H9 (cell line): Measurements from ENCODE around the gene SETMAR. TPM values are rescaled to one million over a fixed set of nuclear protein-coding genes. Genes with fewer than 3 reads are reported as not detected.

Source experiments
- DNase-seq: peaks from one replicate; pipeline ENCODE4 v3.0.0-alpha.2; 2017
- H2AFZ ChIP-seq: one replicate; pipeline ENCODE4 v1.6.1; 2013; ENCODE audit warnings: mild to moderate bottlenecking, low read length, control low read depth, moderate library complexity
- H2AK5ac ChIP-seq: 2 replicates; pipeline ENCODE4 v1.6.1; 2013; ENCODE audit warnings: low read length, control low read depth, mixed read lengths; ENCODE audit not compliant: insufficient read length
- H2BK120ac ChIP-seq: one replicate; pipeline ENCODE4 v1.6.1; 2013; ENCODE audit warnings: low read depth, mild to moderate bottlenecking, low read length, control low read depth, inconsistent platforms; ENCODE audit not compliant: poor library complexity, severe bottlenecking
- H2BK12ac ChIP-seq: 2 replicates; pipeline ENCODE4 v1.6.1; 2013; ENCODE audit warnings: low read length, control low read depth, mixed read lengths, low read depth; ENCODE audit not compliant: insufficient read length
- H2BK15ac ChIP-seq: 2 replicates; pipeline ENCODE4 v1.6.1; 2013; ENCODE audit warnings: low read depth, low read length, control low read depth
- H2BK20ac ChIP-seq: one replicate; pipeline ENCODE4 v1.6.1; 2013; ENCODE audit warnings: low read depth, mild to moderate bottlenecking, low read length, control low read depth, inconsistent platforms; ENCODE audit not compliant: poor library complexity, severe bottlenecking
- H2BK5ac ChIP-seq: 2 replicates; pipeline ENCODE4 v1.6.1; 2013; ENCODE audit warnings: low read length, control low read depth, mixed read lengths; ENCODE audit not compliant: insufficient read length
- H3K14ac ChIP-seq: 2 replicates; pipeline ENCODE4 v1.6.1; 2013; ENCODE audit warnings: low read length, control low read depth; ENCODE audit not compliant: insufficient read depth
- H3K18ac ChIP-seq: 2 replicates; pipeline ENCODE4 v1.6.1; 2013; ENCODE audit warnings: low read depth, mild to moderate bottlenecking, mixed read lengths, low read length, control low read depth; ENCODE audit not compliant: insufficient read length
- H3K23ac ChIP-seq: 2 replicates; pipeline ENCODE4 v1.6.1; 2013; ENCODE audit warnings: low read length, control low read depth, mixed read lengths, low read depth; ENCODE audit not compliant: insufficient read length
- H3K23me2 ChIP-seq: 2 replicates; pipeline ENCODE4 v1.6.1; 2013; ENCODE audit warnings: low read depth, mild to moderate bottlenecking, mixed read lengths, low read length, control low read depth; ENCODE audit not compliant: insufficient read length, poor library complexity, severe bottlenecking
- H3K27ac ChIP-seq: 2 replicates; pipeline ENCODE4 v1.5.1; 2013; ENCODE audit warnings: low read length, control low read depth, mixed read lengths, low read depth; ENCODE audit not compliant: insufficient read length
- H3K27me3 ChIP-seq: 2 replicates; pipeline ENCODE4 v1.6.1; 2013; ENCODE audit warnings: low read length, control low read depth, inconsistent platforms; ENCODE audit not compliant: insufficient read depth
- H3K4ac ChIP-seq: 2 replicates; pipeline ENCODE4 v1.6.1; 2013; ENCODE audit warnings: low read depth, mild to moderate bottlenecking, control low read depth, inconsistent platforms, low read length, moderate library complexity
- H3K4me1 ChIP-seq: 2 replicates; pipeline ENCODE4 v1.6.1; 2013; ENCODE audit warnings: low read length, control low read depth, inconsistent platforms; ENCODE audit not compliant: insufficient read depth
- H3K4me2 ChIP-seq: 2 replicates; pipeline ENCODE4 v1.6.1; 2013; ENCODE audit warnings: low read length, control low read depth, mixed read lengths; ENCODE audit not compliant: insufficient read length, insufficient read depth
- H3K56ac ChIP-seq: 2 replicates; pipeline ENCODE4 v1.6.1; 2013; ENCODE audit warnings: low read depth, mild to moderate bottlenecking, mixed read lengths, low read length, control low read depth; ENCODE audit not compliant: insufficient read length
- H3K79me1 ChIP-seq: 2 replicates; pipeline ENCODE4 v1.6.1; 2013; ENCODE audit warnings: low read depth, mild to moderate bottlenecking, moderate library complexity, low read length, control low read depth, inconsistent platforms; ENCODE audit not compliant: insufficient read depth, poor library complexity, severe bottlenecking
- H3K79me2 ChIP-seq: 2 replicates; pipeline ENCODE4 v1.6.1; 2013; ENCODE audit warnings: low read length, control low read depth, inconsistent platforms; ENCODE audit not compliant: insufficient read depth
- H3K9ac ChIP-seq: 2 replicates; pipeline ENCODE4 v1.6.1; 2013; ENCODE audit warnings: low read length, control low read depth, mixed read lengths; ENCODE audit not compliant: insufficient read length; ENCODE audit errors: extremely low read depth
- H3K9me3 ChIP-seq: one replicate; pipeline ENCODE4 v1.6.1; 2013; ENCODE audit warnings: low read depth, low read length, inconsistent platforms; ENCODE audit not compliant: control insufficient read depth
- H3T11ph ChIP-seq: one replicate; pipeline ENCODE4 v1.6.1; 2013; ENCODE audit warnings: mild to moderate bottlenecking, low read length, control low read depth, inconsistent platforms
- H4K20me1 ChIP-seq: one replicate; pipeline ENCODE4 v1.6.1; 2013; ENCODE audit not compliant: control insufficient read depth, insufficient read length, insufficient read depth
- H4K5ac ChIP-seq: 2 replicates; pipeline ENCODE4 v1.6.1; 2013; ENCODE audit warnings: low read depth, mild to moderate bottlenecking, mixed read lengths, low read length, control low read depth; ENCODE audit not compliant: insufficient read length
- H4K8ac ChIP-seq: replicated peaks from 2 replicates; pipeline ENCODE4 v1.6.1; 2013; ENCODE audit warnings: low read length, control low read depth, mixed read lengths, low read depth; ENCODE audit not compliant: insufficient read length
- H4K91ac ChIP-seq: 2 replicates; pipeline ENCODE4 v1.6.1; 2013; ENCODE audit warnings: low read depth, mild to moderate bottlenecking, moderate library complexity, mixed read lengths, low read length, control low read depth; ENCODE audit not compliant: insufficient read length
- H3K27ac Mint-ChIP-seq, 3 experiments: 2 replicates in 2 of 3; 3 replicates in 1 of 3; pipeline ENCODE4 v1.8.0; 2020 to 2021; ENCODE audit warnings: mixed read lengths in 3 of 3, mild to moderate bottlenecking in 1 of 3, moderate library complexity in 1 of 3
- H3K27me3 Mint-ChIP-seq: 2 replicates; pipeline ENCODE4 v1.8.0; 2021; ENCODE audit warnings: low read depth, mild to moderate bottlenecking, moderate library complexity, mixed read lengths
- H3K36me3 Mint-ChIP-seq, 3 experiments: 2 replicates in 2 of 3; 3 replicates in 1 of 3; pipeline ENCODE4 v1.8.0; 2020 to 2021; ENCODE audit warnings: low read depth in 3 of 3, mixed read lengths in 3 of 3; ENCODE audit not compliant: insufficient read depth in 1 of 3
- H3K4me1 Mint-ChIP-seq, 2 experiments: 2 replicates each; pipeline ENCODE4 v1.8.0; 2020; ENCODE audit warnings: mixed read lengths in 2 of 2
- H3K4me3 Mint-ChIP-seq, 2 experiments: 2 replicates in 1 of 2; 3 replicates in 1 of 2; pipeline ENCODE4 v1.8.0; 2020 to 2021; ENCODE audit warnings: mild to moderate bottlenecking in 2 of 2, mixed read lengths in 2 of 2, moderate library complexity in 1 of 2
- H3K9me3 Mint-ChIP-seq, 2 experiments: 2 replicates in 1 of 2; 3 replicates in 1 of 2; pipeline ENCODE4 v1.8.0; 2020; ENCODE audit warnings: mild to moderate bottlenecking in 2 of 2, mixed read lengths in 2 of 2, moderate library complexity in 1 of 2
- WGBS: extraction: QIAGEN DNeasy Blood & Tissue Kit; methylation state at CpG from one replicate; pipeline ENCODE4 v1.1.7; 2013; ENCODE audit warnings: missing lambda C conversion rate, low lambda C conversion rate, mixed read lengths; ENCODE audit not compliant: insufficient read length; ENCODE audit errors: extremely low coverage; 5-methylcytosine and 5-hydroxymethylcytosine counted together
- total RNA-seq: library from RNA; stranded (reverse); gene quantifications from 2 replicates; pipeline ENCODE4 v1.2.1, GENCODE V29; 2021
- TF ChIP-seq, protein P1 (sequence below): fragments of 200-600 bp; sonication (generic); conservative IDR thresholded peaks from 3 replicates; pipeline ENCODE4 v1.8.0; 2021; ENCODE audit warnings: antibody characterized with exemption, mild to moderate bottlenecking

SETMAR gene
- total RNA-seq, 1 experiment from 2014 or later: 29.1 TPM

DNA sequence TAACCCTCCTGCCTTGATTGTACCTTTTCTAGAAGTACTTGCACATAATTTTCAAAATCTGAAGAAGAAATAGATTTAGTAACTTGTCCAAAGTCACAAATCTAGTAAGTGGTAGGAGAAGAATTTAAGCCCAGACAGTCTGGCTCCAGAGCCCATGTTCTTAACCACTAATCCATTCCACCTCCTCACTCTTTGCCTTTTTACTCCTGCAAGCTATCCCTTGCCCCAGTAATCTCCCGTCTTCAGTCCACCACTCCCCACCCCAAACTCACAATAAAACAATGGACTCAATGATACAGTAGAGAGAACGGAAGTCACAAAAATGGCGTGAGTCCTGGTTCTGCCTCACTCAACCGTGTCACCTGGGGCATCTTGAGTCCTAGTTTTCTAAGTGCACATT is 48.7 kb downstream of the SETMAR start:
- TF ChIP-seq, protein P1, sequence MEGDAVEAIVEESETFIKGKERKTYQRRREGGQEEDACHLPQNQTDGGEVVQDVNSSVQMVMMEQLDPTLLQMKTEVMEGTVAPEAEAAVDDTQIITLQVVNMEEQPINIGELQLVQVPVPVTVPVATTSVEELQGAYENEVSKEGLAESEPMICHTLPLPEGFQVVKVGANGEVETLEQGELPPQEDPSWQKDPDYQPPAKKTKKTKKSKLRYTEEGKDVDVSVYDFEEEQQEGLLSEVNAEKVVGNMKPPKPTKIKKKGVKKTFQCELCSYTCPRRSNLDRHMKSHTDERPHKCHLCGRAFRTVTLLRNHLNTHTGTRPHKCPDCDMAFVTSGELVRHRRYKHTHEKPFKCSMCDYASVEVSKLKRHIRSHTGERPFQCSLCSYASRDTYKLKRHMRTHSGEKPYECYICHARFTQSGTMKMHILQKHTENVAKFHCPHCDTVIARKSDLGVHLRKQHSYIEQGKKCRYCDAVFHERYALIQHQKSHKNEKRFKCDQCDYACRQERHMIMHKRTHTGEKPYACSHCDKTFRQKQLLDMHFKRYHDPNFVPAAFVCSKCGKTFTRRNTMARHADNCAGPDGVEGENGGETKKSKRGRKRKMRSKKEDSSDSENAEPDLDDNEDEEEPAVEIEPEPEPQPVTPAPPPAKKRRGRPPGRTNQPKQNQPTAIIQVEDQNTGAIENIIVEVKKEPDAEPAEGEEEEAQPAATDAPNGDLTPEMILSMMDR: no peak
- H3T11ph ChIP-seq: no peak overlapping the region
- H2BK5ac ChIP-seq: no peak overlapping the region
- no peaks in the 10 kb centered on the region for H3K9me3 ChIP-seq
- H3K79me2 ChIP-seq: no peaks in the 10 kb centered on the region
- H3K18ac ChIP-seq: no peak overlapping the region
- H4K8ac ChIP-seq: no peak overlapping the region
- no peak overlapping the region for H3K4me3 Mint-ChIP-seq
- H3K56ac ChIP-seq: no peak overlapping the region
- H3K36me3 Mint-ChIP-seq: no peaks in the 10 kb centered on the region; a peak in 1 of 7 replicates
- H3K4me1 ChIP-seq: no peaks in the 10 kb centered on the region
- H3K79me1 ChIP-seq: no peaks in the 10 kb centered on the region
- no peaks in the 10 kb centered on the region for H3K27me3 Mint-ChIP-seq
- no peak overlapping the region for H3K23ac ChIP-seq
- H2AFZ ChIP-seq: no peak overlapping the region
- H2BK12ac ChIP-seq: no peak overlapping the region
- H3K27ac ChIP-seq: no peak overlapping the region
- H2BK15ac ChIP-seq: no peak overlapping the region
- no peak for DNase-seq
- WGBS: no CpG with 5 or more reads among the region's 4 CpGs
- peak overlapping the region in 1 of 3 experiments; percentile 3; a peak in 1 of 7 replicates for H3K27ac Mint-ChIP-seq
- H3K4me1 Mint-ChIP-seq: 0 out of 4 replicates have a peak, but pooled peaks cover 0 to 3% of the 10 kb centered on the region in 2 experiments
- no peak overlapping the region for H4K5ac ChIP-seq
- peaks cover 5% of the 10 kb centered on the region in 2 experiments; a peak in 3 of 5 replicates for H3K9me3 Mint-ChIP-seq
- no peak overlapping the region for H2AK5ac ChIP-seq
- no peaks in the 10 kb centered on the region for H3K23me2 ChIP-seq
- H3K4ac ChIP-seq: no peak overlapping the region
- H3K4me2 ChIP-seq: no peak overlapping the region
- no peak overlapping the region for H4K91ac ChIP-seq
- H2BK120ac ChIP-seq: no peak overlapping the region
- no peak overlapping the region for H2BK20ac ChIP-seq
- no peaks in the 10 kb centered on the region for H4K20me1 ChIP-seq
- no peaks in the 10 kb centered on the region for H3K27me3 ChIP-seq
- H3K9ac ChIP-seq: no peak overlapping the region
- no peak overlapping the region for H3K14ac ChIP-seq
